Measurements from ENCODE around the gene TCP1.
"Not testable (repeated sequence)": the region's sequence is repeated elsewhere in the genome, so short reads cannot be mapped to it uniquely, and the experiment has no call there.

The TCP1 gene
- 201 reads per million, percentile 92 among the genes with 10 or more reads in this experiment for total RNA-seq

GRCh38 chr6:159789377-159790148, at the start of gene TCP1:
TSS of gene TCP1 (minus strand) at chr6:159789602. CDS start at chr6:159789468, 134 bp downstream.
- DNase-seq, result peak; percentile 98

- DNase-seq, result no peak
Measured at GRCh38 chr6:159838020-159838744, 48.8 kb upstream of the TCP1 start.

GRCh38 chr6:159837511-159837910, 48.1 kb upstream of the TCP1 start:
- no peak for DNase-seq

GRCh38 chr6:159836718-159837490, 47.5 kb upstream of the TCP1 start:
- no peak for DNase-seq

GRCh38 chr6:159833997-159834603, 44.7 kb upstream of the TCP1 start:
- DNase-seq, result no peak

GRCh38 chr6:159833556-159833955, 44.2 kb upstream of the TCP1 start:
- DNase-seq, result no peak

GRCh38 chr6:159832946-159833345, 43.5 kb upstream of the TCP1 start:
- DNase-seq, result no peak

GRCh38 chr6:159831373-159831679, 41.9 kb upstream of the TCP1 start:
- no peak for DNase-seq

- DNase-seq, result no peak
Measured at GRCh38 chr6:159830501-159831372, 41.3 kb upstream of the TCP1 start.

GRCh38 chr6:159829526-159829925, 40.1 kb upstream of the TCP1 start:
- no peak for DNase-seq

- DNase-seq, result no peak
Measured at GRCh38 chr6:159828074-159828473, 38.7 kb upstream of the TCP1 start.

- no peak for DNase-seq
Measured at GRCh38 chr6:159826968-159827647, 37.7 kb upstream of the TCP1 start.

- DNase-seq, result no peak
Measured at GRCh38 chr6:159826004-159826403, 36.6 kb upstream of the TCP1 start.

- DNase-seq, result not testable (repeated sequence)
Measured at GRCh38 chr6:159824690-159825089, 35.3 kb upstream of the TCP1 start.

GRCh38 chr6:159823953-159824352, 34.6 kb upstream of the TCP1 start:
- DNase-seq, result no peak

GRCh38 chr6:159821726-159822125, 32.3 kb upstream of the TCP1 start:
- no peak for DNase-seq

GRCh38 chr6:159821122-159821521, 31.7 kb upstream of the TCP1 start:
- DNase-seq, result no peak

- DNase-seq, result peak; percentile 11
Measured at GRCh38 chr6:159819932-159820640, 30.7 kb upstream of the TCP1 start.

GRCh38 chr6:159819098-159819497, 29.7 kb upstream of the TCP1 start:
- no peak for DNase-seq

- no peak for DNase-seq
Measured at GRCh38 chr6:159817951-159818739, 28.7 kb upstream of the TCP1 start.
